Smooth muscle cell (in vitro differentiated cells): ENCODE data around the gene DLG2. TPM values are rescaled to one million over a fixed set of nuclear protein-coding genes. Genes with fewer than 3 reads are reported as not detected.

Experiments used
- DNase-seq: peaks from one replicate; lab custom pipeline; 2025; ENCODE audit not compliant: unreplicated experiment; lab: John Stamatoyannopoulos, UW
- H2AFZ ChIP-seq: fragments of 200-600 bp; sonication (generic); 2 replicates; pipeline ENCODE4 v1.6.0; 2016; ENCODE audit warnings: antibody characterized with exemption, low read depth, mild to moderate bottlenecking
- H3F3A ChIP-seq: fragments of 200-600 bp; sonication (generic); 2 replicates; pipeline ENCODE4 v1.6.0; 2017; ENCODE audit warnings: antibody characterized with exemption, low read depth
- H3K27ac ChIP-seq: fragments of 200-600 bp; sonication (generic); 2 replicates; pipeline ENCODE4 v1.5.1; 2016; ENCODE audit warnings: low read depth, mild to moderate bottlenecking
- H3K27me3 ChIP-seq: fragments of 200-600 bp; sonication (generic); 2 replicates; pipeline ENCODE4 v1.6.1; 2016; ENCODE audit warnings: low read depth, mild to moderate bottlenecking
- H3K36me3 ChIP-seq: fragments of 200-600 bp; sonication (generic); 2 replicates; pipeline ENCODE4 v1.5.1; 2016; ENCODE audit warnings: low read depth
- H3K4me1 ChIP-seq: fragments of 200-600 bp; sonication (generic); 2 replicates; pipeline ENCODE4 v1.5.1; 2016; ENCODE audit warnings: low read depth
- H3K4me2 ChIP-seq: fragments of 200-600 bp; sonication (generic); 2 replicates; pipeline ENCODE4 v1.6.0; 2016; ENCODE audit warnings: mild to moderate bottlenecking
- H3K4me3 ChIP-seq: fragments of 200-600 bp; sonication (generic); 2 replicates; pipeline ENCODE4 v1.5.1; 2016; ENCODE audit warnings: mild to moderate bottlenecking
- H3K79me2 ChIP-seq: fragments of 200-600 bp; sonication (generic); 2 replicates; pipeline ENCODE4 v1.6.0; 2016; ENCODE audit warnings: low read depth, mild to moderate bottlenecking
- H3K9ac ChIP-seq: fragments of 200-600 bp; sonication (generic); 2 replicates; pipeline ENCODE4 v1.6.0; 2016; ENCODE audit warnings: low read depth
- H3K9me3 ChIP-seq: fragments of 200-600 bp; sonication (generic); replicated peaks from 2 replicates; pipeline ENCODE4 v1.5.1; 2016; ENCODE audit warnings: low read depth
- H4K20me1 ChIP-seq: fragments of 200-600 bp; sonication (generic); 2 replicates; pipeline ENCODE4 v1.6.0; 2016; ENCODE audit warnings: low read depth
- CTCF ChIP-seq: fragments of 200-600 bp; sonication (generic); IDR thresholded peaks from 2 replicates; pipeline ENCODE4 v1.5.1; 2017; ENCODE audit warnings: borderline replicate concordance, mild to moderate bottlenecking, antibody characterized with exemption; ENCODE audit not compliant: insufficient read depth, poor library complexity, severe bottlenecking
- WGBS: methylation state at CpG from one replicate; pipeline ENCODE4 v1.1.7; 2016; ENCODE audit warnings: low lambda C conversion rate; 5-methylcytosine and 5-hydroxymethylcytosine counted together
- polyA plus RNA-seq: library from polyadenylated mRNA; unstranded; fragments of >200 nt; fragmentation: Nextera tagmentation; extraction: Ambion mirVana; gene quantifications from 2 replicates; pipeline ENCODE4 v1.2.1, GENCODE V29; 2016
- total RNA-seq: library from RNA; depleted of rRNA; stranded (reverse); fragments of >200 nt; gene quantifications from 2 replicates; pipeline ENCODE4 v1.2.3, GENCODE V29; 2014

Gene DLG2
- total and polyA plus RNA-seq, 2 experiments from 2014 or later: 0.74 to 1.1 TPM

GRCh38 chr11:83871054-83871453 is 1756.1 kb downstream of the DLG2 start:
- no peaks in the 10 kb centered on the region for H3K9me3 ChIP-seq
- H3K9ac ChIP-seq: no peak overlapping the region
- no peak overlapping the region for H3K4me2 ChIP-seq
- no peaks in the 10 kb centered on the region for H3F3A ChIP-seq
- no peak overlapping the region for H3K4me3 ChIP-seq
- no peak for DNase-seq
- H3K79me2 ChIP-seq: no peaks in the 10 kb centered on the region
- TF ChIP-seq CTCF: no peak
- H2AFZ ChIP-seq: no peak overlapping the region
- H3K27ac ChIP-seq: no peak overlapping the region
- H3K36me3 ChIP-seq: no peaks in the 10 kb centered on the region
- H3K27me3 ChIP-seq: peaks cover 4% of the 10 kb centered on the region
- H3K4me1 ChIP-seq: no peaks in the 10 kb centered on the region
- no peaks in the 10 kb centered on the region for H4K20me1 ChIP-seq

- Histone ChIP-seq H3K79me2 (no peaks in the 10 kb centered on the region), H3K36me3 (no peaks in the 10 kb centered on the region), H3K27me3 (no peaks in the 10 kb centered on the region), H3K27ac (peak overlapping the region; percentile 94), H3K4me2 (no peak overlapping the region), H3K4me1 (no peaks in the 10 kb centered on the region), H3K4me3 (no peak overlapping the region), H3K9ac (peak overlapping the region; percentile 67), H3K9me3 (no peaks in the 10 kb centered on the region), H4K20me1 (no peaks in the 10 kb centered on the region), H3F3A (peaks cover 13% of the 10 kb centered on the region), H2AFZ (no peak overlapping the region)
- DNase-seq: no peak
- WGBS: 95% methylated on average over 5 of the region's 5 CpGs
- no peak for TF ChIP-seq CTCF
Observed at GRCh38 chr11:83866655-83867054, 1760.5 kb downstream of the DLG2 start.

- no peaks in the 10 kb centered on the region for H3K9me3 ChIP-seq
- H3K9ac ChIP-seq: peak overlapping the region; percentile 82
- no peaks in the 10 kb centered on the region for H3K36me3 ChIP-seq
- peak overlapping the region; percentile 94 for H3K27ac ChIP-seq
- H3K79me2 ChIP-seq: no peaks in the 10 kb centered on the region
- H4K20me1 ChIP-seq: no peaks in the 10 kb centered on the region
- TF ChIP-seq CTCF: no peak
- no peak for DNase-seq
- H3K4me1 ChIP-seq: no peaks in the 10 kb centered on the region
- no peak overlapping the region for H2AFZ ChIP-seq
- WGBS: 44% methylated on average over 4 of the region's 4 CpGs
- no peak overlapping the region for H3K4me3 ChIP-seq
- peaks cover 13% of the 10 kb centered on the region for H3F3A ChIP-seq
- H3K27me3 ChIP-seq: no peaks in the 10 kb centered on the region
- peak overlapping the region; percentile 59 for H3K4me2 ChIP-seq
Observed at GRCh38 chr11:83865636-83866461, 1761.3 kb downstream of the DLG2 start.

GRCh38 chr11:83864412-83865057 is 1762.6 kb downstream of the DLG2 start:
- H3K4me1 ChIP-seq: no peaks in the 10 kb centered on the region
- DNase-seq: no peak
- H3K4me3 ChIP-seq: no peak overlapping the region
- 25% methylated on average over 4 of the region's 4 CpGs for WGBS
- no peak for TF ChIP-seq CTCF
- H3K27me3 ChIP-seq: no peaks in the 10 kb centered on the region
- H3K9ac ChIP-seq: peak overlapping the region; percentile 59
- H2AFZ ChIP-seq: peak overlapping the region; percentile 22
- H3K79me2 ChIP-seq: no peaks in the 10 kb centered on the region
- no peaks in the 10 kb centered on the region for H4K20me1 ChIP-seq
- no peaks in the 10 kb centered on the region for H3K36me3 ChIP-seq
- H3K4me2 ChIP-seq: peak overlapping the region; percentile 34
- H3F3A ChIP-seq: peaks cover 13% of the 10 kb centered on the region
- peak overlapping the region; percentile 94 for H3K27ac ChIP-seq
- no peaks in the 10 kb centered on the region for H3K9me3 ChIP-seq
